Thoracic aorta (tissue), 2 donors: ENCODE data around the gene GEMIN8. TPM values are rescaled to one million over a fixed set of nuclear protein-coding genes. Genes with fewer than 3 reads are reported as not detected.

Experiments
- ATAC-seq: fragments of 150-250 bp; one replicate; pipeline ENCODE4 v1.8.0; 2017; ENCODE audit warnings: low read depth; ENCODE audit not compliant: insufficient number of reproducible peaks, low FRiP score
- DNase-seq: peaks from one replicate; pipeline ENCODE4 v3.0.0-alpha.2; 2020; ENCODE audit warnings: low spot score
- H3K27ac ChIP-seq, 2 donors: fragments of 200-600 bp; sonication (generic); 1 replicate in 1 of 2; 2 replicates in 1 of 2; pipeline ENCODE4 v1.5.1; 2016; ENCODE audit warnings: mild to moderate bottlenecking in 2 of 2, moderate library complexity in 2 of 2
- H3K27me3 ChIP-seq: fragments of 200-600 bp; sonication (generic); replicated peaks from 2 replicates; pipeline ENCODE4 v1.6.0; 2016; ENCODE audit warnings: mild to moderate bottlenecking; ENCODE audit not compliant: insufficient read depth
- H3K36me3 ChIP-seq: fragments of 200-600 bp; sonication (generic); one replicate; pipeline ENCODE4 v1.5.1; 2016
- H3K4me1 ChIP-seq, 2 donors: fragments of 200-600 bp; sonication (generic); 1 replicate in 1 of 2; 2 replicates in 1 of 2; pipeline versions ENCODE4 v1.5.1 to v1.6.0; 2016; ENCODE audit warnings: low read depth in 2 of 2, mild to moderate bottlenecking in 1 of 2; ENCODE audit not compliant: control insufficient read depth in 1 of 2
- H3K4me3 ChIP-seq: fragments of 200-600 bp; sonication (generic); 2 replicates; pipeline ENCODE4 v1.5.1; 2016; ENCODE audit warnings: mild to moderate bottlenecking
- H3K9me3 ChIP-seq: fragments of 200-600 bp; sonication (generic); 2 replicates; pipeline ENCODE4 v1.5.1; 2016
- total RNA-seq, 2 donors: library from RNA; depleted of rRNA; stranded (reverse); fragments of >200 nt; gene quantifications; one replicate each; pipeline versions ENCODE4 v1.1.0 to v1.2.3, GENCODE V29; 2016
- TF ChIP-seq, protein P1 (sequence below): fragments of 200-600 bp; sonication (generic); IDR thresholded peaks from one replicate; pipeline ENCODE4 v1.5.1; 2019; ENCODE audit warnings: antibody characterized with exemption

Gene GEMIN8
- total RNA-seq, 2 donors from 2014 or later = 9.8 to 23.7 TPM

DNA sequence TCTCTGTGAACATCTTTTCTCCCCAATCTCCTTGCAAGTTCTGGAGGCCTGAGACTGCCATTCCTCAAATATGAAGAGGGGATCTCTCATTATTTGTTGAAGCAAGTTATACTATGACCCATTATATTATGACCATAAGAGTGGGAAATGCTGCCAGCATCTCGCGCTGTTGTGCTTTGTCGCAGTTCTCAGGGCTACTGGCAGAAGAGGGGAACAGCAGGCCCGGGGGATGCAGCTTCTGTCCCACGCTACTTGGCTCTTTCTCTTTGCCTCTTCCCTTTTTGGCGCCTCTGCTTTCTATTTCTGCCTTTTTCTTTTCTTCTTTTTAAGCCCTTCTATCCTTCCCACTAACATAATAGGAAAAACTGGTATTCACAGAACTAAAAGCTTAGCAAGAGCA, 64.2 kb downstream of the GEMIN8 start:
- no peaks in the 10 kb centered on the region for H3K36me3 ChIP-seq
- no peaks in the 10 kb centered on the region for H3K4me1 ChIP-seq
- no peaks in the 10 kb centered on the region for H3K9me3 ChIP-seq
- no peak overlapping the region for H3K4me3 ChIP-seq
- DNase-seq (no peak), ATAC-seq (no peak)
- H3K27ac ChIP-seq = no peak overlapping the region
- no peaks in the 10 kb centered on the region for H3K27me3 ChIP-seq
- TF ChIP-seq, protein P1, sequence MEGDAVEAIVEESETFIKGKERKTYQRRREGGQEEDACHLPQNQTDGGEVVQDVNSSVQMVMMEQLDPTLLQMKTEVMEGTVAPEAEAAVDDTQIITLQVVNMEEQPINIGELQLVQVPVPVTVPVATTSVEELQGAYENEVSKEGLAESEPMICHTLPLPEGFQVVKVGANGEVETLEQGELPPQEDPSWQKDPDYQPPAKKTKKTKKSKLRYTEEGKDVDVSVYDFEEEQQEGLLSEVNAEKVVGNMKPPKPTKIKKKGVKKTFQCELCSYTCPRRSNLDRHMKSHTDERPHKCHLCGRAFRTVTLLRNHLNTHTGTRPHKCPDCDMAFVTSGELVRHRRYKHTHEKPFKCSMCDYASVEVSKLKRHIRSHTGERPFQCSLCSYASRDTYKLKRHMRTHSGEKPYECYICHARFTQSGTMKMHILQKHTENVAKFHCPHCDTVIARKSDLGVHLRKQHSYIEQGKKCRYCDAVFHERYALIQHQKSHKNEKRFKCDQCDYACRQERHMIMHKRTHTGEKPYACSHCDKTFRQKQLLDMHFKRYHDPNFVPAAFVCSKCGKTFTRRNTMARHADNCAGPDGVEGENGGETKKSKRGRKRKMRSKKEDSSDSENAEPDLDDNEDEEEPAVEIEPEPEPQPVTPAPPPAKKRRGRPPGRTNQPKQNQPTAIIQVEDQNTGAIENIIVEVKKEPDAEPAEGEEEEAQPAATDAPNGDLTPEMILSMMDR = no peak

DNA sequence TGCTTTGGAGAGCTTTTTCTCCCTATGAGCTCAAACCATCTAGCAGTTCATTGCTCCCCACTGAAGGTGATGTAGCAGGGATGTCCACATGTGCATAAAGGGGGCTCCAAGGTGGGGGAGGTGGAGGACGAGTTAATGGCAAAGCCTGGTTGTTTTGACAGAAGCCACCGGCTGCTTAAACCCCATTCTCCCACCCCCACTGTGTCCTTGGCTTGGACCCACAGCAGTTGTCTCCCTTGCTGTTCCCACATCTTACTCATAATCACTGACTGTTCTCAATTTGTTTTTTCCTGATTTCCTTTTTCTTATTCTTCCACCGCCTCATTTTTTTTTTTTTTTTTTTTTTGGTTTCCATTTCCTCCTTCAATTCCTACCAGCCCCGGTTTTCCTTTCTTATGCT, 72.7 kb downstream of the GEMIN8 start:
- Histone ChIP-seq H3K27ac (no peak overlapping the region), H3K4me3 (no peak overlapping the region), H3K9me3 (no peaks in the 10 kb centered on the region), H3K36me3 (no peaks in the 10 kb centered on the region), H3K27me3 (no peaks in the 10 kb centered on the region), H3K4me1 (no peaks in the 10 kb centered on the region)
- no peak for DNase-seq
- ATAC-seq = no peak
- TF ChIP-seq, protein P1 = no peak

Other genes with a start within 250 kb of the GEMIN8 start
- gene GPM6B, start 212.8 kb downstream of the GEMIN8 start, total RNA-seq = 10 to 100 TPM; 23.7 to 33.7 TPM